ENCODE measurements around the gene TENT5A.

- TF ChIP-seq EZH2 (IDR thresholded peaks at IDR 0.05) (no peak), POLR2AphosphoS5 (IDR thresholded peaks at IDR 0.05; ENCODE audit: borderline replicate concordance, low read depth, low read length) (no peak)
Measured at GRCh38 chr6:81720427-81720826, 32.1 kb downstream of the TENT5A start.

All from SK-N-MC (cell line).